ENCODE measurements around the gene MXRA7. TPM values are rescaled to one million over a fixed set of nuclear protein-coding genes. Genes with fewer than 3 reads are reported as not detected.
"Not testable (repeated sequence)": the region's sequence is repeated elsewhere in the genome, so short reads cannot be mapped to it uniquely, and the experiment has no call there.

MXRA7 gene
- total and polyA plus RNA-seq, 2 donors (not counting 3 experiments of a cell fraction or from before 2014, with no cell fraction given): 49.5 to 95.8 TPM

DNA sequence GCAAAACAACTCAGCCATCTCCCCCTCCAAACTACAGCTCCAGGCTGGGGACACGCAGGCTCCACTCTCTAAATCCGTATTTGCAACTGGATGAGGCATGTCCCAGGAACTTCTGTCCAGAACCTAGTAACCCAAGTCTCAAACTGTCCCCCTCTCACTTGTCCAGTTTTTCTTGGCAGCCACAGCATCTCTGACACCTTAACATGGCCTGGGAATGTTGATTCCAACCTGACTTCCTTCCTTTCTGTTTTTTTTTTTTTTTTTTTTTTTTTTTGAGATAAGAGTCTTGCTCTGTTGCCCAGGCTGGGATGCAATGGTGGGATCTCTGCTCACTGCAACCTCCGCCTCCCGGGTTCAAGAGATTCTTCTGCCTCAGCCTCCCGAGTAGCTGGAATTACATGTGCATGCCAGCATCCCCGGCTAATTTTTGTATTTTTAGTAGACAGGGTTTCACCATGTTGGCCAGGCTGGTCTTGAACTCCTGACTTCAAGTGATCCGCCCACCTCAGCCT, 12.2 kb downstream of the MXRA7 start:
- H3K4me3 ChIP-seq (replicated peaks in 1 of 3; ENCODE audit: insufficient read depth in 1 of 3, low read depth in 1 of 3, low read length in 3 of 3); FAIRE-seq; H3K27me3 ChIP-seq (ENCODE audit: control insufficient read depth in 2 of 2, insufficient read depth in 2 of 2, low read length in 2 of 2); BruUV-seq (replicated peaks); H3K27ac ChIP-seq (ENCODE audit: insufficient read depth, low read depth, low read length); dilution Hi-C loops (cut with MboI; ENCODE audit: extremely low pct_ligation_motif_present, low sequenced_read_pairs); DNase-seq (ENCODE audit: low read depth, low spot score); H2AFZ ChIP-seq (ENCODE audit: low read depth, low read length); H3K36me3 ChIP-seq (ENCODE audit: control insufficient read depth in 2 of 2, extremely low read depth in 1 of 2, insufficient read depth in 2 of 2, low read length in 2 of 2); H4K20me1 ChIP-seq (replicated peaks; ENCODE audit: control insufficient read depth, extremely low read depth, insufficient read depth, low read length); intact Hi-C loops (cut with micrococcal nuclease); H3K9me1 ChIP-seq (replicated peaks; ENCODE audit: control insufficient read depth, extremely low read depth, insufficient read depth, low read length); H3K9ac ChIP-seq (replicated peaks; ENCODE audit: extremely low read depth, insufficient read depth, low read length); H3K4me2 ChIP-seq (ENCODE audit: insufficient read depth, low read length); H3K9me3 ChIP-seq (replicated peaks; ENCODE audit: control insufficient read depth, insufficient read depth, low read length); POLR2A ChIA-PET: not testable (repeated sequence)
- CTCF ChIA-PET: interaction anchor here (5.5 kb wide), 1 partner anchor 17 kb away, joined by 26 read pairs; no protein-coding TSS in a partner anchor
- Histone ChIP-seq H3K4me1 (ENCODE audit: control insufficient read depth, extremely low read depth, insufficient read depth, low read length) (peaks cover 41% of the 10 kb centered on the region), H3K79me2 (ENCODE audit: control insufficient read depth, insufficient read depth, low read length) (peaks cover 68% of the 10 kb centered on the region)

DNA sequence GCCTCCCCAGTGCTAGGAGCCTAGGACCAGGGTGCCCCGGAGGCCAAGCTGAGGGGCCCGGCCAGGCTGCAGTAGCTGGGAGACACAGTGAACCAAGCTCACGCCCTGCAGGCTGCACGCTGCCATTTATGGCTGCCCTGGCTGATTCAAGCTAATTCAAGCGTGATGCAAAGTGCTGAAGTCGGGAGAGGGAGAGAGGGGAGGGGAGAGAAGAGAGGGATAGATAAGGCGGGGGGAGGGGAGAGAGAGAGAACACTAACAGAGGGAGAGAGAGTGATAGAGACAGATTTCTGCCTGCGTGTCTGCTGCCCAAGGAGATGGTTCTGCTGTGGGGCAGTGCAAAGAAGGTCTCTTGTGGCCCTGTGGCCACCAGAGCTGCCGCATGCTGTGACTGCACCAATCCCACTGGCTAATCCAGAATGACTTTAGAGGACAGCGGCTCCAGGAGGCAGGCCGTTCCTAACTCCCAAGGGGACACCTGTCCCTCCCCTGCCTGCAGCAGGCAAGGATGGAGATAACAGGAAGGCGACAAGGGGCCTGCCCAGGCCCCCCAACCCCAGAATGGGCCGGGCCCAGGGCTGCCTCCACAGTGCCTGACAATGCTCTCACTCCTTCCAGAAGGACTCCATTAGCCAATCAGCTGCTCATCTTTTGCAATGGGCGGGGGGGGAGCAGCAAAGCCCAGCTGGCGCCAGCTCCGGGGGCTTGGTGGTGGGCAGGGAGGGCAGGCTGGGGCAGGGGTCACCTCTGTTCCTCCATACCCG, 12.9 kb downstream of the MXRA7 start:
- Histone ChIP-seq H3K79me2 (ENCODE audit: control insufficient read depth, insufficient read depth, low read length) (peaks cover 62% of the 10 kb centered on the region), H3K9me1 (replicated peaks; ENCODE audit: control insufficient read depth, extremely low read depth, insufficient read depth, low read length) (no peaks in the 10 kb centered on the region), H4K20me1 (replicated peaks; ENCODE audit: control insufficient read depth, extremely low read depth, insufficient read depth, low read length) (no peaks in the 10 kb centered on the region), H3K4me3 (replicated peaks in 1 of 3; ENCODE audit: insufficient read depth in 1 of 3, low read depth in 1 of 3, low read length in 3 of 3) (no peak overlapping the region), H2AFZ (ENCODE audit: low read depth, low read length) (no peak overlapping the region), H3K27ac (ENCODE audit: insufficient read depth, low read depth, low read length) (peak overlapping the region; percentile 84), H3K9ac (replicated peaks; ENCODE audit: extremely low read depth, insufficient read depth, low read length) (no peak overlapping the region), H3K27me3 (ENCODE audit: control insufficient read depth in 2 of 2, insufficient read depth in 2 of 2, low read length in 2 of 2) (no peaks in the 10 kb centered on the region), H3K36me3 (ENCODE audit: control insufficient read depth in 2 of 2, extremely low read depth in 1 of 2, insufficient read depth in 2 of 2, low read length in 2 of 2) (no peaks in the 10 kb centered on the region), H3K4me1 (ENCODE audit: control insufficient read depth, extremely low read depth, insufficient read depth, low read length) (peaks cover 41% of the 10 kb centered on the region), H3K9me3 (replicated peaks; ENCODE audit: control insufficient read depth, insufficient read depth, low read length) (no peaks in the 10 kb centered on the region), H3K4me2 (ENCODE audit: insufficient read depth, low read length) (peak overlapping the region; percentile 25)
- CTCF ChIA-PET: interaction anchor here (0.8 to 5.5 kb wide), 4 partner anchors 12 to 18 kb away, joined by 3 to 26 read pairs (median 14); partner anchors contain the start of gene MXRA7
- POLR2A ChIA-PET: interaction anchor here (0.9 kb wide), 1 partner anchor 96 kb away, joined by 3 read pairs; no protein-coding TSS in a partner anchor
- DNase-seq (ENCODE audit: low read depth, low spot score) (no peak), FAIRE-seq (no peak)
- BruUV-seq (replicated peaks): no TSS peak
- TF ChIP-seq EZH2 (IDR thresholded peaks at IDR 0.05; ENCODE audit: borderline replicate concordance, low read depth, low read length, severe bottlenecking) (no peak), POLR2AphosphoS5 (IDR thresholded peaks at IDR 0.05; ENCODE audit: insufficient read depth, low read depth, low read length) (no peak), FOS (IDR thresholded peaks at IDR 0.05; ENCODE audit: borderline replicate concordance, insufficient read depth, low read length) (no peak), MYC (IDR thresholded peaks at IDR 0.05; ENCODE audit: low read depth, low read length) (no peak), POLR2A (IDR thresholded peaks at IDR 0.05; ENCODE audit: low read depth, low read length) (no peak)
- TF ChIP-seq, protein P1, sequence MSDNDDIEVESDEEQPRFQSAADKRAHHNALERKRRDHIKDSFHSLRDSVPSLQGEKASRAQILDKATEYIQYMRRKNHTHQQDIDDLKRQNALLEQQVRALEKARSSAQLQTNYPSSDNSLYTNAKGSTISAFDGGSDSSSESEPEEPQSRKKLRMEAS (IDR thresholded peaks at IDR 0.05; ENCODE audit: insufficient read depth, insufficient read length): no peak
- intact Hi-C loops (cut with micrococcal nuclease): no loop called here
- dilution Hi-C loops (cut with MboI; ENCODE audit: extremely low pct_ligation_motif_present, low sequenced_read_pairs): no loop called here
